LNCAP (cell line): Measurements from ENCODE around the gene RUNDC1.

Experiments
- TF ChIP-seq, protein P1 (sequence below): fragments of 450-650 bp; IDR thresholded peaks from 2 replicates; pipeline ENCODE4 v1.5.1; 2017; ENCODE audit warnings: mild to moderate bottlenecking

The RUNDC1 gene

DNA sequence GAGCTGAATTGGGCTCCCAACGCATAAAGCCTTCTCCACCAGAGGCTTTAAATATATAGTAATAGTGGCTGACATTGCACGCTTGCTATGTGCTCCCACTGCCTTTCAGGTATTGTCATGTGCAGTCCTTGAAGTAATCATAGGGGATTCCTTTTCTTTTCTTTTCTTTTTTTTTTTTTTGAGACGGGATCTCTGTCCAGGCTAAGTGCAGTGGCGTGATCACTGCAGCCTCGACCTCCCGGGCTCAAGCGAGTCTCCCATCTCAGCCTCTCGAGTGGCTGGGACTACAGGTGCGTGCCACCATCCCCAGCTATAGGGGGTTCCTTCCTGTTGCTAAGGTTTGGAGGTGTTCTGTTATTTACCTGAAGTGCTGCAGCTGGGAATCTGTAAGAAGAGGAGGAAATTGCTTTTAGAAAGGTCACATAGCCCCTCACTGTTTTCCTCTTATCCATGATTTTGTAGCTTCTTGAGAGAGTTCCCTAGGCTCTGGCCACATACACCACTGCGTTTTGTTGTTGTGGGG is 18.7 kb downstream of the RUNDC1 start:
- TF ChIP-seq, protein P1, sequence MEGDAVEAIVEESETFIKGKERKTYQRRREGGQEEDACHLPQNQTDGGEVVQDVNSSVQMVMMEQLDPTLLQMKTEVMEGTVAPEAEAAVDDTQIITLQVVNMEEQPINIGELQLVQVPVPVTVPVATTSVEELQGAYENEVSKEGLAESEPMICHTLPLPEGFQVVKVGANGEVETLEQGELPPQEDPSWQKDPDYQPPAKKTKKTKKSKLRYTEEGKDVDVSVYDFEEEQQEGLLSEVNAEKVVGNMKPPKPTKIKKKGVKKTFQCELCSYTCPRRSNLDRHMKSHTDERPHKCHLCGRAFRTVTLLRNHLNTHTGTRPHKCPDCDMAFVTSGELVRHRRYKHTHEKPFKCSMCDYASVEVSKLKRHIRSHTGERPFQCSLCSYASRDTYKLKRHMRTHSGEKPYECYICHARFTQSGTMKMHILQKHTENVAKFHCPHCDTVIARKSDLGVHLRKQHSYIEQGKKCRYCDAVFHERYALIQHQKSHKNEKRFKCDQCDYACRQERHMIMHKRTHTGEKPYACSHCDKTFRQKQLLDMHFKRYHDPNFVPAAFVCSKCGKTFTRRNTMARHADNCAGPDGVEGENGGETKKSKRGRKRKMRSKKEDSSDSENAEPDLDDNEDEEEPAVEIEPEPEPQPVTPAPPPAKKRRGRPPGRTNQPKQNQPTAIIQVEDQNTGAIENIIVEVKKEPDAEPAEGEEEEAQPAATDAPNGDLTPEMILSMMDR = no peak

- TF ChIP-seq, protein P1 = no peak
These were observed 23.3 kb downstream of the RUNDC1 start for GRCh38 chr17:43003542-43004172.

DNA sequence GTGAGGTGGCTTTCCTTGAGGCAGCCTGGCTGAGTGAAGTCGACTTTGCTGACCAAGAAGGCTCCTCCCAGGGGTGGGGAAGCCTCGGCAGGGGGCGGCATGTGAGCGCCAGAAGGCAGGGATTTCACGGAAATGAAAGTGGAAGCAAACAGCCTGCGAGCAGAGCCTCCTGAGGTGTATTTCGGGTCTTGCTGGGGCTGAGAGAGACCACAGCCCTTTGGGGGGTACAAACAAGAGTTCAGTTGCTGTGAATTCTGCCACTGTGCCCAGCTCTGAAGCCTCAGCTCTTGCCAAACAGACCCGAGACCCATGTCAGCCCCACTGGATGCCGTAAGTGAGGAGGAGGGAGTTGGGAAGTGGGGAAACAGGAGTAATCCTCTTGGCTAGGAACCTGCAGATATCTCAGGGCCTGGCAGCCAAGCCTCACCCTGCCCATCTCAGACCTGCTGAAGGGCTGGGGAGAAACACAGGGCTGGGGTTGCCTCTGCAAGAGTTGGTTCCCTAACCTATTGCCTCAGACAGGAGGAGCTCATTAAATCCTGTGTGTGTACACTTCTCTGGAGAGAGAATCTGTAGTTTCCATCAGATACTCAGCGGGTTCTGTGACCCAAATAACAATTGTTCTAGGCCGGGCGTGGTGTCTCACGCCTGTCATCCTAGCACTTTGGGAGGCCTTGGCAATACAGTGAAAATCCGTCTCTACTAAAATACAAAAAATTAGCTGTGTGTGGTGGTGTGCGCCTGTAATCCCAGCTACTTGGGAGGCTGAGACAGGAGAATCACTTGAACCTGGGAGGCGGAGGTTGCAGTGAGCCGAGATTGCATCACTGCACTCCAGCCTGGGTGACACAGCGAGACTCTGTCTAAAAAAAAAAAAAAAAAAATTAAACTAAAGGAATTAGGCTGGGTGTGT is 26.5 kb downstream of the RUNDC1 start, which contains the start of gene IFI35:
Gene IFI35 (plus strand): TSS at position 146 of the 913 bp plus-strand sequence. CDS start 164 bp downstream, at position 310.
- TF ChIP-seq, protein P1 = no peak; the same call in 1 of the 2 replicates

- TF ChIP-seq, protein P1 = no peak
These were observed 30.4 kb downstream of the RUNDC1 start for GRCh38 chr17:43010667-43011308.

DNA sequence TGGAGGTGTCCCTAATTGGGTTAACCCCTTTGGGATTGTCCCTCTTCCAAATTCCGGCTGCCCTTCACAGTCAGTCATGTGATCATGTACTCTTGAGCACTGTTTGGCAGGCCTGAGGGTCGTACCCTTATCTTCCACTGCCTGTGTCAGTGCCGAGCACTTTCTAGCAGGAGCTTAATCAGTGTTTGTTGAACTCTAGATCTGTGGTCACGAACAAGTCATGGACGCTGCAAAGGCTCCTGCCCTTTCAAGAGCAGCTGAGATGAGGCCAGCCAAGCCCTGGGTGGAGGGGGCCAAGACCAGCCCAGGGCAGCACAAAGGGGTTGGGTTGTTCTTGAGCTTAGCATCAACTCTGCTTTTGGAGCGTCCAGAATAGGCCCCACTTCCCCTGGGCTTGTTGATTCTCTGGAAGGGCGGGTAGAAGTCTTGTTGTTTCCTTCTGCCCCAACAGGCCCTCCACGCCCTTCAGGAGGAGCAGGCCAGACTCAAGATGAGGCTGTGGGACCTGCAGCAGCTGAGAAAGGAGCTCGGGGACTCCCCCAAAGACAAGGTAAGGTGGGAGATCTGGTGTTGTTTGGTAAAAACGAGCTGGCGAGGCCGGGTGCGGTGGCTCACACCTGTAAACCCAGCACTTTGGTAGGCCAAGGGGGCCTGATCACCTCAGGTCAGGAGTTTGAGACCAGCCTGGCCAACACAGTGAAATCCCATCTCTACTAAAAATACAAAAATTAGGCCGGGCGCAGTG is 31.5 kb downstream of the RUNDC1 start:
- TF ChIP-seq, protein P1 = no peak

GRCh38 chr17:43013296-43013695 is 32.9 kb downstream of the RUNDC1 start:
- TF ChIP-seq, protein P1 = no peak
